Hematopoietic multipotent progenitor cell (in vitro differentiated cells): ENCODE results near the gene ATF4. TPM values are rescaled to one million over a fixed set of nuclear protein-coding genes. Genes with fewer than 3 reads are reported as not detected.
"Not testable (repeated sequence)": the region's sequence is repeated elsewhere in the genome, so short reads cannot be mapped to it uniquely, and the experiment has no call there.

Experiments used
- DNase-seq, 3 donors: peaks; one replicate each; pipeline ENCODE4 v3.0.0-alpha.2; 2011 to 2015; ENCODE audit warnings: low read depth in 2 of 3, low spot score in 2 of 3
- total RNA-seq: library from RNA; depleted of rRNA; stranded (reverse); fragments of >200 nt; gene quantifications from one replicate; pipeline ENCODE4 v1.2.3, GENCODE V29; 2012

The ATF4 gene
- total RNA-seq, 1 donor: 167 TPM

DNA sequence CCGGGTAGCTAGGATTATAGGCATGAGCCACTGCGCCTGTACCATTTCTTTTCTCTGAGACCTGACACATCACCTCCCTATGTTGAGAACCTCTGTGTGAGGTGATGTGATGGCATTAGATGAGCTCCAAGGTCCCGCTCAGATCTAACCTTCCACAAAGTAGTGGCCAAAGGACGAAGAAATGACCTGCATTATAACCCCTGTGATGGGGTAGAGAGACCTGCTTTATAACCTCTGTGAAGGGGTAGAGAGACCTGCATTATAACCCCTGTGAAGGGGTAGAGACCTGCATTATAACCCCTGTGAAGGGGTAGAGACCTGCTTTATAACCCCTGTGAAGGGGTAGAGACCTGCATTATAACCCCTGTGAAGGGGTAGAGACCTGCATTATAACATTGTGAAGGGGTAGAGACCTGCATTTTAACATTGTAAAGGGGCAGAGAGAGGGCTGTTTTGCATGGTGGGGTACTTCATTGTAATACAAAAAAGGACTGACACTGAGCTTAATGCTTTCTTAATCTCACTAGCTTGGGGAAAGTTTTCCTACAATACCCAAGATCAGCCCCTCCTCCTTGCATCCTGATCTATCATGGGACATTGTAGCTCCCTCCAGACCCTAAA lies 9.7 kb upstream of the ATF4 start:
- no peak for DNase-seq

- DNase-seq: no peak
These were observed 9.1 kb upstream of the ATF4 start for GRCh38 chr22:39511226-39511625.

GRCh38 chr22:39512026-39512425 lies 8.3 kb upstream of the ATF4 start:
- DNase-seq: no peak

DNA sequence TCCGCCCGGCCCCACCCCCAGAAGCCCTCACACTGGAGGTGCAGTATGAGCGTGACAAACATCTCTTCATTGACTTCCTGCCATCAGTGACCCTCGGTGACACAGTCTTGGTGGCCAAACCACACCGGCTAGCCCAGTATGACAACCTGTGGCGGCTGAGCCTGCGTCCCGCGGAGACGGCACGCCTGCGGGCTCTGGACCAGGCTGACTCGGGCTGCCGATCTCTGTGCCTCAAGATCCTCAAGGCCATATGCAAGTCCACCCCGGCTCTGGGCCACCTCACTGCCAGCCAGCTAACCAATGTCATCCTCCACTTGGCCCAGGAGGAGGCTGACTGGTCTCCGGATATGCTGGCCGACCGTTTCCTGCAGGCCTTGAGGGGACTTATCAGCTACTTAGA lies 6.6 kb upstream of the ATF4 start:
- no peak for DNase-seq

DNA sequence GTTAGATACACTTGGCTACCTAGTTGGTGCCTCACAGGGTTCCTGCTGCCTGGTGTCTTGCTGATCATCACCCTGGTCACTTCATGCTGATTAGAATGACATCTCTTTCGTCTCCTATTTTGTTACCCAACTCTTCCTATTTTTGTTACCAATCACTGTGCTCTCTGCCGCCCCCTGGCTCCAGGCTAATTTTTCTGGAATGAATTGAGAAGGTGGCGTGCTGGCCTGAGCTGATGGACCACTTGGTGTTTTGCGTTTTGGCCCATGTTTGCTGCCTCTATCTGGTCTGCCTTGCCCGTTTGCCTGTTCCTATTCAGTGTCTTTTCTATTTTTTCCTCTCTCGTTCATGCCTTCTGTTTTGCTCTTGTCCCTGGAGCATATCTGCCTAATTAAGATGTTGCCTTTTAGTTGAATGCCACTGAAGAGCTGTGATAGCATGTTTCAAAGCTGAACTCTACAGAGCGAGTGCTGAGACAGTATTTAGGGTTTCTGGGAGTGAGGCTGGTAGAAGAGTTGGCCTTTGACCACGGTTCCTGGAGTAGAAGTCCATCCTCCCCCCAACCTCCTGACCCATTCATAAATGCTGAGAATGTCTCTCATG lies 5.9 kb upstream of the ATF4 start:
- peak in 1 of 3 donors; percentile 75 for DNase-seq

DNA sequence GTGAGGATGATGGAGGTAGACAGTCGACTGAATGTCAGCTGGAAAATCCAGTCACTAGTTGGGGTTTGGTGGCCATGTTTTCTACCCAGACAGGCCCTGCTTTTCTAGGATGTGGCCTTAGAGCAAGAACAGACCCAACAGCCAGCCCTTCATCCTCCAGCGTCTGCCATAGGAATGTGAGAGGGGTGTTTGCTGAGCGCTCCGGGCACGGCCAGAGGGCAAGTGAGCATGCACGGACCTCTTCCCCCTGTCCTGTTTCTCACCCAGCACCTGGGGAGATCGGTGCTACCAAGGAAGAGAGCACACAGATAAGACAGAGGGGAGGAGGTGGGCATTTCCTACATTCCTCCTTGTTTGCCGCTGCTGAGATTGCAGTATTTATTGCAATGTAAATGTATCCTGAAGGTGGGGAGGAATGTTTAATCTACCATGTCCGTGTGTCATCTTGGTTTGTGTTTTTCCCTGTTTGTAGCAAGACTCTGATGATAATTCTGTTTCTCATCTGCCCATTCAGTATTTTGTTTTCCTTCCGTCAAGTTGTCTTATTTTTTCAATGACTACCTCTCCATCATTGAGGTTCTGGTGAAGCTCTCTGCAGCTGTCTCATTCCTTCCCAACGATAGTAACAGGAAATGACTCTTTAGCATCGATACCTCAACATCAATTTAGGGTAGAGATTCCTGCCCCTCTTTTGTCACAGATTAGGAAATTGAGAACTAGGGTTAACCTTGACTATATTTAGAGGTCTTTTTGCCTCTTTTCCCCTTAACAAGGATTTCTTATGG lies 4.9 kb upstream of the ATF4 start:
- DNase-seq: no peak

GRCh38 chr22:39517470-39517869 lies 2.9 kb upstream of the ATF4 start:
- DNase-seq: no peak

GRCh38 chr22:39518144-39518786 lies 2.1 kb upstream of the ATF4 start:
- DNase-seq: no peak

DNA sequence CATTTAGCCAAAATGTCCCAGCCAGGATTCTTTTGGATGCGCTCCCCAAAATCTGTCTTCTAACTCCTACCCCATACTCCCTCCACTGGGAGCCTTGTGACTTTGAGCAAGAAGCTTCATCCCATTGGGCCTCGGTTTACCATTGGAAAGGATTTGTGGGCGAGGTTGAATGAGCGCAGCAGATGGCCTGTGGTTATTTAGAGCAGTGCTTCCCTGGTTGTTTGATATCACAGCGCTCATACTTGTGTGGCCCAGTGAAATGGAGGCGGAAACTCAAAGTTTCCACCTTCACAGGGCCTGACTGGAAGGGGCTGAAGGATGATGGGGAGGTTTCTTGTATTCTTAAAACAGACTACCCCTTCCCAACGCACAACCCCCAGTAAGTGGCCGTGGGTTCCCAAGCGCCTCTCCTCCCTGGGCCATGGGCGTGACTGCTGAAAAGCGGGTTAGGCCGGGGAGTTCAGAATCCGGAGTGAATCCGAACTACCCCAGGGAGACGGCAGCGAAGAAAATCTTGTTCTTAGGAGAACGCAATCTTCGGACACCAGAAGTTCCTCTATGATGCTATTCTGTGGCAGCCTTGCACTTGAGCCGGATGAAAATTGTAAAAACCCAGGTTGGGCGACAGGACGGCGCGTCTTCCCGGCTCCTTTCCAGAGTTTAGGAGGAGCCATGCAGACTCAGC lies 1.2 kb upstream of the ATF4 start:
- no peak for DNase-seq

DNA sequence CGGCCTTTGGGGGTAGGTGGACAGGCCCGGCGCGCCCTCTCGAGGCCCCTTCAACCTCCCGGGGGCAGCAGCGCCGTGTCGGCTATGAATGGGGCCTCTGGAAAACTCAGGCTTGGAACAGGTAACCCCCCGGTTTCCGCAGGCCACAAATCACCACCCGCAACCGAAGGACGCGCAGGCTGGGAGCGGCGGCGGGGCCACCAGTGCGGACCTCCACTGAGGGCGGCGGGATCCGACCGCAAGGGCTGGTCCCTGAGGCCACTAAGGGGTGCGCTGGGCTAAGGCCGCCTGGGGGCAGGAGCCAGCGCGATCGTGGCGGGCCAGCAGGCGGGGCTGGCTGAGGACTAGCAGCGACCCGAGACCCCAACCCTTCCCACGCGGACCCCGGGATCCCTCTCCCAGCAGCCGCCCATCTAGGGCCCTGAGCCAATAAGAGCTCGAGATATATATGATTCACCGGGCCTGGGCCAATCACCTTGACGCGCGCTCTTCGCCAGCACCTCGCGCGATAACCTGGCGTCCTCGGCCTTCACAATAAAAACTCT lies 609 bp upstream of the ATF4 start:
- peak in 2 of 3 donors; percentile 99 for DNase-seq

DNA sequence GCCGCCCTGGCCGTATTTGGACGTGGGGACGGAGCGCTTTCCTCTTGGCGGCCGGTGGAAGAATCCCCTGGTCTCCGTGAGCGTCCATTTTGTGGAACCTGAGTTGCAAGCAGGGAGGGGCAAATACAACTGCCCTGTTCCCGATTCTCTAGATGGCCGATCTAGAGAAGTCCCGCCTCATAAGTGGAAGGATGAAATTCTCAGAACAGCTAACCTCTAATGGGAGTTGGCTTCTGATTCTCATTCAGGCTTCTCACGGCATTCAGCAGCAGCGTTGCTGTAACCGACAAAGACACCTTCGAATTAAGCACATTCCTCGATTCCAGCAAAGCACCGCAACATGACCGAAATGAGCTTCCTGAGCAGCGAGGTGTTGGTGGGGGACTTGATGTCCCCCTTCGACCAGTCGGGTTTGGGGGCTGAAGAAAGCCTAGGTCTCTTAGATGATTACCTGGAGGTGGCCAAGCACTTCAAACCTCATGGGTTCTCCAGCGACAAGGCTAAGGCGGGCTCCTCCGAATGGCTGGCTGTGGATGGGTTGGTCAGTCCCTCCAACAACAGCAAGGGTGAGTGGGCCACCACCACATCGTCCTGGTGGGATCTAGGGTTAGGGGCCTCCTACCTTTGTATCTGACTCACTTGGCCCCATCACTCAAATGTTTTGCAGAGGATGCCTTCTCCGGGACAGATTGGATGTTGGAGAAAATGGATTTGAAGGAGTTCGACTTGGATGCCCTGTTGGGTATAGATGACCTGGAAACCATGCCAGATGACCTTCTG lies 934 bp downstream of the ATF4 start:
- peak in 1 of 3 donors; percentile 75 for DNase-seq

GRCh38 chr22:39522091-39522490 lies 1.7 kb downstream of the ATF4 start:
- not testable (repeated sequence) for DNase-seq

GRCh38 chr22:39522567-39523300 lies 2.4 kb downstream of the ATF4 start:
- no peak for DNase-seq

GRCh38 chr22:39524089-39524752 lies 3.9 kb downstream of the ATF4 start:
- DNase-seq: no peak

- no peak for DNase-seq
These were observed 4.6 kb downstream of the ATF4 start for GRCh38 chr22:39524753-39525657.

DNA sequence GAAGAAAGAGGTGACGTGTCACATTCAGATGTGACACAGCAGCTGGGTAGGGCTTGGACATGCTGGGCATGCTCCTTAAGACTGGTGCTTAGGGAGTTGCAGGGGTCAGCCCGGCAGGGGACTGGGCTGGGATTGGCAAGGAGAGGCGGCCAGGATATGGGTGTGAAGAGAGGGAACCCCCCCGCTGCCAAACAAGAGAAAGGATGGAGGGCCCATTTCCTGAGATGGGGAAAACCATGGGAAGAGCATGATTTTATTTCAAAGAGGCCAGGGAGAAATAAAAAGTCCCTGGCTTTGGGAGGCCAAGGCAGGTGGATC lies 5.3 kb downstream of the ATF4 start:
- no peak for DNase-seq

- no peak for DNase-seq
These were observed 6.4 kb downstream of the ATF4 start for GRCh38 chr22:39526736-39527171.

- DNase-seq: no peak
These were observed 7.2 kb downstream of the ATF4 start for GRCh38 chr22:39527481-39527961.
